PFSK-1 (cell line): ENCODE data around the gene AMHR2.

ENCODE experiments used
- FOXP2 ChIP-seq: optimal IDR thresholded peaks from 2 replicates; pipeline ENCODE3; 2011; ENCODE audit warnings: borderline replicate concordance, control low read depth, inconsistent platforms; ENCODE audit not compliant: insufficient read depth; ENCODE audit errors: extremely low read length, extremely low read depth
- POLR2AphosphoS5 ChIP-seq: IDR thresholded peaks from 2 replicates; pipeline ENCODE4 v1.6.1; 2012; ENCODE audit warnings: low read depth, mild to moderate bottlenecking, control low read depth, low read length, moderate library complexity
- SIN3A ChIP-seq: IDR thresholded peaks from 2 replicates; pipeline ENCODE4 v1.6.1; 2012; ENCODE audit warnings: mild to moderate bottlenecking, low read length, moderate library complexity, borderline replicate concordance; ENCODE audit not compliant: insufficient read depth
- TAF1 ChIP-seq: IDR thresholded peaks from 2 replicates; pipeline ENCODE4 v1.6.1; 2012; ENCODE audit warnings: low read length, control low read depth, borderline replicate concordance; ENCODE audit not compliant: insufficient read depth
- TF ChIP-seq, protein P1 (sequence below), 2 experiments: IDR thresholded peaks; 2 replicates each; pipeline versions ENCODE4 v1.6.1 to v1.8.0; 2011 to 2012; ENCODE audit warnings: low read depth in 2 of 2, low read length in 2 of 2, control low read depth in 1 of 2, inconsistent platforms in 1 of 2, mild to moderate bottlenecking in 1 of 2, moderate library complexity in 1 of 2; ENCODE audit not compliant: insufficient read depth in 1 of 2

The AMHR2 gene

GRCh38 chr12:53424626-53425514 is 1.2 kb downstream of the AMHR2 start:
- TF ChIP-seq FOXP2, result no peak
- TF ChIP-seq TAF1, result no peak
- TF ChIP-seq SIN3A, result no peak
- no peak for TF ChIP-seq POLR2AphosphoS5
- TF ChIP-seq, protein P1, sequence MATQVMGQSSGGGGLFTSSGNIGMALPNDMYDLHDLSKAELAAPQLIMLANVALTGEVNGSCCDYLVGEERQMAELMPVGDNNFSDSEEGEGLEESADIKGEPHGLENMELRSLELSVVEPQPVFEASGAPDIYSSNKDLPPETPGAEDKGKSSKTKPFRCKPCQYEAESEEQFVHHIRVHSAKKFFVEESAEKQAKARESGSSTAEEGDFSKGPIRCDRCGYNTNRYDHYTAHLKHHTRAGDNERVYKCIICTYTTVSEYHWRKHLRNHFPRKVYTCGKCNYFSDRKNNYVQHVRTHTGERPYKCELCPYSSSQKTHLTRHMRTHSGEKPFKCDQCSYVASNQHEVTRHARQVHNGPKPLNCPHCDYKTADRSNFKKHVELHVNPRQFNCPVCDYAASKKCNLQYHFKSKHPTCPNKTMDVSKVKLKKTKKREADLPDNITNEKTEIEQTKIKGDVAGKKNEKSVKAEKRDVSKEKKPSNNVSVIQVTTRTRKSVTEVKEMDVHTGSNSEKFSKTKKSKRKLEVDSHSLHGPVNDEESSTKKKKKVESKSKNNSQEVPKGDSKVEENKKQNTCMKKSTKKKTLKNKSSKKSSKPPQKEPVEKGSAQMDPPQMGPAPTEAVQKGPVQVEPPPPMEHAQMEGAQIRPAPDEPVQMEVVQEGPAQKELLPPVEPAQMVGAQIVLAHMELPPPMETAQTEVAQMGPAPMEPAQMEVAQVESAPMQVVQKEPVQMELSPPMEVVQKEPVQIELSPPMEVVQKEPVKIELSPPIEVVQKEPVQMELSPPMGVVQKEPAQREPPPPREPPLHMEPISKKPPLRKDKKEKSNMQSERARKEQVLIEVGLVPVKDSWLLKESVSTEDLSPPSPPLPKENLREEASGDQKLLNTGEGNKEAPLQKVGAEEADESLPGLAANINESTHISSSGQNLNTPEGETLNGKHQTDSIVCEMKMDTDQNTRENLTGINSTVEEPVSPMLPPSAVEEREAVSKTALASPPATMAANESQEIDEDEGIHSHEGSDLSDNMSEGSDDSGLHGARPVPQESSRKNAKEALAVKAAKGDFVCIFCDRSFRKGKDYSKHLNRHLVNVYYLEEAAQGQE (IDR thresholded peaks at IDR 0.05; ENCODE audit: insufficient read depth in 1 of 2, low read depth in 2 of 2, low read length in 2 of 2), result no peak

DNA sequence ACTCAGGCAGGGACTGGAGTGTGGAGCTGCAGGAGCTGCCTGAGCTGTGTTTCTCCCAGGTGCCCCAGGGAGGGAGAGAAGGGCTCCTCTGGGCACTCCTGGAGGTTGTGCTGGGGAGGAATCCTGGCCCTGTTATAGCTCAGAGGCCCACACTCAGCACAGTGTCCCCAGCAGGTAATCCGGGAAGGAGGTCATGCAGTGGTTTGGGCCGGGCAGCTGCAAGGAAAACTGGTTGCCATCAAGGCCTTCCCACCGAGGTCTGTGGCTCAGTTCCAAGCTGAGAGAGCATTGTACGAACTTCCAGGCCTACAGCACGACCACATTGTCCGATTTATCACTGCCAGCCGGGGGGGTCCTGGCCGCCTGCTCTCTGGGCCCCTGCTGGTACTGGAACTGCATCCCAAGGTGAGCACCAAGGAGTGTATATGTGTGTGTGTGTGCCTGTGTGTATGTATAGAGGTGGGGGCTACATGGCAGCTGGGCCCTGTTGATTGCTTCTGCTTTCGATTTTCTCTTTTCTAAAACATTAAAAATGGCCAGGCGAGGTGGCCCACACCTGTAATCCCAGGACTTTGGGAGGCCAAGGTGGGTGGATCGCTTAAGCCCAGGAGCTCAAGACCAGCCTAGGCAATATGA is 2.0 kb downstream of the AMHR2 start:
- TF ChIP-seq FOXP2 (no peak), TAF1 (no peak), POLR2AphosphoS5 (no peak), SIN3A (no peak)
- TF ChIP-seq, protein P1 (IDR thresholded peaks at IDR 0.05; ENCODE audit: insufficient read depth in 1 of 2, low read depth in 2 of 2, low read length in 2 of 2), result no peak

DNA sequence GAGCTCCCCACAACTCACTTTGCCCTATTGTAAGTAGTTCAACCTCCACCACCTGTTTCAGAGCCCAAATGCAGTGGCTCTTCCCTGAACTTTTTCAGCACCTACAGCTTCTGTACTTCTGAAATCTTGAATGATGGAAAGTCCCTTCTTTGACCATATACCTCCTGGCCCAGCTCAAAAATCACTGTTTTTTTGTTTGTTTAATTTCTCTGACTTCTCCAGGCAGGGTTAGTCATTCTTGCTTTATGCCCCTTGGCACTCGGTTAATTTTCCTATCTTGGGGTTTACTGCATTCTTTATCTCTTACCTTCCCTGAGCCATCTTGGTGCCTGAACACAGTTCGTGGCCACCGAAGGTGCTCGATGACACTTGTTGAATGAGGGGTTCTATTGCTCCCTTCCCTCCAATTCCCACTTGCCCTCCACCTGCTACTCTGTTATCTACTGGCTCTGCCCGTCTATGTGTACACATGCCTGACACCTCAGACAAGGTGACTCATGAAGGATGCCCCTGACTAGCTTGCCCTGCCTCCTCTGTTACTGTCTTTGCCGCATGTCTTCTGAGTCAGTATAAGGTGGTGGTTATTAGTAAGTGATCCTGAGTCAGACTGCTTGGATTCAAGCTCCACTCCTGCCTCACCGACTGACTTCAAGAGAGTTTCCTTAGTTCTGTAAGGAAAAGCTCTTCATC is 4.4 kb downstream of the AMHR2 start:
- TF ChIP-seq SIN3A (no peak), TAF1 (no peak), POLR2AphosphoS5 (no peak), FOXP2 (no peak)
- TF ChIP-seq, protein P1 (IDR thresholded peaks at IDR 0.05; ENCODE audit: insufficient read depth in 1 of 2, low read depth in 2 of 2, low read length in 2 of 2), result no peak

GRCh38 chr12:53428741-53429140 is 5.1 kb downstream of the AMHR2 start:
- TF ChIP-seq SIN3A (no peak), TAF1 (no peak), POLR2AphosphoS5 (no peak), FOXP2 (no peak)
- TF ChIP-seq, protein P1 (IDR thresholded peaks at IDR 0.05; ENCODE audit: insufficient read depth in 1 of 2, low read depth in 2 of 2, low read length in 2 of 2), result no peak
